ENCODE measurements around the gene SAXO1. TPM values are rescaled to one million over a fixed set of nuclear protein-coding genes. Genes with fewer than 3 reads are reported as not detected.

SAXO1 gene
- total RNA-seq, 1 experiment from 2014 or later, result not detected

- H3K36me3 ChIP-seq (ENCODE audit: low read depth), result no peaks in the 10 kb centered on the region
- H3K27me3 ChIP-seq (ENCODE audit: insufficient read depth, low read depth), result peaks cover 39% of the 10 kb centered on the region
- BruUV-seq (replicated peaks), result no TSS peak
- no peak for TF ChIP-seq CTCF (conservative IDR thresholded peaks at IDR 0.05)
- TF ChIP-seq EZH2 (IDR thresholded peaks at IDR 0.05; ENCODE audit: low read depth), result no peak
- H3K4me3 ChIP-seq, result no peak overlapping the region
- no peak overlapping the region for H2AFZ ChIP-seq
- H3K27ac ChIP-seq, result no peak overlapping the region
- ChIA-PET POLR2A (ENCODE audit: unreplicated experiment) (no interaction called here), CTCF (no interaction called here)
- H4K20me1 ChIP-seq (ENCODE audit: insufficient read depth), result no peaks in the 10 kb centered on the region
- H3F3A ChIP-seq (ENCODE audit: insufficient read depth, low read depth), result no peaks in the 10 kb centered on the region
- H3K79me2 ChIP-seq (ENCODE audit: low read depth), result no peaks in the 10 kb centered on the region
- no peaks in the 10 kb centered on the region for H3K9me3 ChIP-seq (ENCODE audit: insufficient read depth, low read depth)
- no peaks in the 10 kb centered on the region for H3K4me1 ChIP-seq (replicated peaks; ENCODE audit: insufficient read depth)
- intact Hi-C loops (cut with micrococcal nuclease; ENCODE audit: unreplicated experiment), result no loop called here
- H3K9me2 ChIP-seq (ENCODE audit: insufficient read depth), result no peaks in the 10 kb centered on the region
- no peak for DNase-seq
- no peak overlapping the region for H3K4me2 ChIP-seq
Observed at GRCh38 chr9:18973348-18973747, 59.7 kb downstream of the SAXO1 start.

- Histone ChIP-seq H4K20me1 (ENCODE audit: insufficient read depth) (no peaks in the 10 kb centered on the region), H3K4me1 (replicated peaks; ENCODE audit: insufficient read depth) (no peaks in the 10 kb centered on the region), H3K27me3 (ENCODE audit: insufficient read depth, low read depth) (peaks cover 35% of the 10 kb centered on the region), H3K4me3 (no peak overlapping the region), H3K9me2 (ENCODE audit: insufficient read depth) (no peaks in the 10 kb centered on the region), H2AFZ (no peak overlapping the region), H3K27ac (no peak overlapping the region), H3K4me2 (no peak overlapping the region), H3K79me2 (ENCODE audit: low read depth) (no peaks in the 10 kb centered on the region), H3F3A (ENCODE audit: insufficient read depth, low read depth) (no peaks in the 10 kb centered on the region), H3K9me3 (ENCODE audit: insufficient read depth, low read depth) (no peaks in the 10 kb centered on the region), H3K36me3 (ENCODE audit: low read depth) (no peaks in the 10 kb centered on the region)
- CTCF ChIA-PET, result no interaction called here
- BruUV-seq (replicated peaks), result no TSS peak
- DNase-seq, result no peak
- no peak for TF ChIP-seq EZH2 (IDR thresholded peaks at IDR 0.05; ENCODE audit: low read depth)
- no peak for TF ChIP-seq CTCF (conservative IDR thresholded peaks at IDR 0.05)
- POLR2A ChIA-PET (ENCODE audit: unreplicated experiment), result no interaction called here
- intact Hi-C loops (cut with micrococcal nuclease; ENCODE audit: unreplicated experiment), result no loop called here
Observed at GRCh38 chr9:18972675-18973074, 60.3 kb downstream of the SAXO1 start.

GRCh38 chr9:18971909-18972308 lies 61.1 kb downstream of the SAXO1 start:
- no peaks in the 10 kb centered on the region for H3F3A ChIP-seq (ENCODE audit: insufficient read depth, low read depth)
- H3K4me3 ChIP-seq, result no peak overlapping the region
- peaks cover 27% of the 10 kb centered on the region for H3K27me3 ChIP-seq (ENCODE audit: insufficient read depth, low read depth)
- DNase-seq, result no peak
- H3K9me3 ChIP-seq (ENCODE audit: insufficient read depth, low read depth), result no peaks in the 10 kb centered on the region
- H3K9me2 ChIP-seq (ENCODE audit: insufficient read depth), result no peaks in the 10 kb centered on the region
- no peak overlapping the region for H3K27ac ChIP-seq
- no peaks in the 10 kb centered on the region for H3K79me2 ChIP-seq (ENCODE audit: low read depth)
- H4K20me1 ChIP-seq (ENCODE audit: insufficient read depth), result no peaks in the 10 kb centered on the region
- H3K36me3 ChIP-seq (ENCODE audit: low read depth), result no peaks in the 10 kb centered on the region
- H2AFZ ChIP-seq, result no peak overlapping the region
- no peak for TF ChIP-seq CTCF (conservative IDR thresholded peaks at IDR 0.05)
- no peak for TF ChIP-seq EZH2 (IDR thresholded peaks at IDR 0.05; ENCODE audit: low read depth)
- H3K4me2 ChIP-seq, result no peak overlapping the region
- H3K4me1 ChIP-seq (replicated peaks; ENCODE audit: insufficient read depth), result no peaks in the 10 kb centered on the region
- ChIA-PET CTCF (no interaction called here), POLR2A (ENCODE audit: unreplicated experiment) (no interaction called here)
- intact Hi-C loops (cut with micrococcal nuclease; ENCODE audit: unreplicated experiment), result no loop called here
- BruUV-seq (replicated peaks), result no TSS peak
